Activated CD4-positive, alpha-beta T cell treated with anti-CD3 and anti-CD28 coated beads, Interleukin-2, amount 50 U/mL, for 4 hours (primary cell): ENCODE data around the gene CABLES1.

Experiments
- DNase-seq, 2 experiments: peaks; one replicate each; pipeline ENCODE4 v3.0.0-alpha.2; 2020

The CABLES1 gene

GRCh38 chr18:23171581-23172156 is 36.4 kb downstream of the CABLES1 start:
- no peak for DNase-seq

DNA sequence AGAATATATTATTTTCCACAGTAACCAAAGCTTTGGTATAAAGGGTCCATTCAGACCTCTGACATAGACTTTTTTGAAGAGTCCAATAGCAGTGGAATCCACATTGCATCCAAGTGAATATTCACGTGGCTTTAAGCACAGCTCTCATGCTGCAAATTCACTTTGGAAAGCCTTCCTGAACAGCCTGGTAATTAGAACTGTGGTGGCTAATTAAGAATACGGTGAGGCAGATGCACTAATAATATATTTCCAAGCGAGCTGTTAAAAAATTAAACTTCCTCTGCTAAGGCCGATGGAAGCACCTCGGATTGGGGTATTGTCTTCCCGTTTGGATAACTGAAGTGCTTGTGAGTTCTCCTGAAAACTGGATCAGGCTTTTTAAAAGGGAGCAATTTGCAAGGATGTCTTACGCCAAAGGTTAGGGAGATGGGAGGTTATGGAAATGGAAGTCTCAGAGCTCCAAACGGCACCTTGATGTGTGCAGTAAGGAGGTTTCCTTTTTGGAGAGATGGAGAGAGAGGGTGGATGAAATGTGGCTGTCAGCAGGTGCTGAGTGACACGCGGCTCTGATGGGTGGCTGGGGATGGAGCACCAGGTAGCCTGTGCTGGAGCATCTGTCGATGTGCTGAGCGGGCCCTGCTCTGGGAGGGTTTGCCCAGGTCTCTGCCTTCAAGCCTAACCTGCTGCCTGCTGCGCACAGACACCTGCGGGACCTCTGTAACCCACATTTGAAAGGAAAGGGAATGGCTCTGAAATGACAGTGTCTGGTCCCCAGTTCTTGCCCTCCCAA is 37.5 kb downstream of the CABLES1 start:
- no peak for DNase-seq

DNA sequence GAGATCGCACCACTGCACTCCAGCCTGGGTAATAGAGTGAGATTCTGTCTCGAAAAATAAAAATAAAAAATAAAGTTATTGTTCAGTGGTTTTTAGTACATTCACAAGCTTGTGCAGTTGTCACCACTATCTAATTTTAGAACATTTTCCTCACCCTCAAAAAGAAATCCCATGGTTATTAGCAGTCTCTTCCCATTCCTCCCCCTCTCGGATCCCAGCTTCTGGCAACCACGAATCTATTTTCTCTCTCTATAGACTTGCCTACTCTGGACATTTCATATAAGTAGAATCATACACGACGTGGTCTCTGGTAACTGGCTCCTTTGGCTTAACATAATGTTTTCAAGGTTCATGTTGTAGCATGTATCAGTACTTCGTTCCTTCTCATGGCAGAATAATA is 38.6 kb downstream of the CABLES1 start:
- no peak for DNase-seq

DNA sequence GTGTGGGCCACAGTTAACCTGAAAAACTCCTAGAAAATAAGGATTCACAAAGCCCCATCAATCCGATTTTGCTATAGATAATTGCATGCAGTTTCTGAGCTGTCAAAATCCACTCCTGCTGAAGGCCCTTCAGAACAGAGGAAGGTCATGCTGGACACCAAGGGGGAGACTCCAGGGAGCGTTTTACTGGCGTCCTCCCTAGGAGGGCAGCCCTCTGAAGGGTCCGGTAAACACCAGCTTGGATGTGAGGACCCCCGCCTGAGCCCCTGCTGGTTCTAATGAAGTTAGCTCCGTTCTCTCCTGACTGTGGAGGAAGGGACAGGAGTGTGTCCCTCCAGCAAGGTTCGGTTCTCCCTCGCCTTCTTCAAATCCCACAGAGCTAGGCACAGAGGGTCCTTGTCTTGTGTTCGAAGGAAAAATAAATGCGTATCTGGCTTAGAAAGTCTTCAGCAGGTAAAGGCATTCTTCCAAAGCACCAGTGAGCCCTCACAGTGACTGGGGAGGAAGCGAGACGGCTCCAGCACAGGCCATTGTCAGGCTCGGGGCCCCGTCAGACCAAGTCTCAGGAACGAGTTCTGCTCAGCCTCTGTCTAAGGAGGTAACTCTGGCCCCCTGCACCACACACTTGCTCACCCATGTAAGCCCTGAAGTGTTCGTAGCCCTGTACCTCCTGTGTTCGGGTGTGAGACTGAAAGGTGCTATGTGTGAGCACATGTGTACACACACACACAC is 41.6 kb downstream of the CABLES1 start:
- DNase-seq: no peak

DNA sequence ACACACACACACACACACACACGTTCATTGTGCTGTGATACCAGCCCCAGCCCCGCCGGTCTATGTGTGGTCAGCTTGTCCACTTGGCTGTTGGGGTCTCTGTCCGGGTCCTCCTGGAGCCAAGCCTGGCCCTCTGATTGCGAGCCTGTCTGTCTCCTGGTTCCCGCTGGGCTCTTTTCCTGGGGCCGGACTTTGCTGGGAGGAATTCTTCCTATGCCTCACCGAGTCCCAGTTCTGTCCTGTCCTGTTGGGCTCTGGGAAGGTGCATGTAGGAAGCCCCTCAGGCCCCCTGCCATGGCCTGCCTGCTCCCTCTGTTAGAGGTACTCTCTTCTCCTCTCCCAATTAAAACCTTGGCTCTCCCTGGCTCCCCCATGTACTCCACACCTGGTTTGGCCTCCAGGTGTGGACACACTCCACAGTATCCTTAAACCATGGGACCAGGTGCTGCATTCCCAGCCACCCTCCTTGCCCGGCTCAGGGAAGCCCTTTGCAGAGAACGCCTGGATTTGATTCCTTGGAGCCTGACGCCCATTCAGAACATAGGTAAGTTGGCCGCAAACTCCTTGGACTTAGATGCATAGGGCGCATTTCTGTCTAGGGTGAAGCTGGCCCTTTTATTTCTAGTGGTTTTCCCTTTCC is 42.3 kb downstream of the CABLES1 start:
- DNase-seq: no peak

DNA sequence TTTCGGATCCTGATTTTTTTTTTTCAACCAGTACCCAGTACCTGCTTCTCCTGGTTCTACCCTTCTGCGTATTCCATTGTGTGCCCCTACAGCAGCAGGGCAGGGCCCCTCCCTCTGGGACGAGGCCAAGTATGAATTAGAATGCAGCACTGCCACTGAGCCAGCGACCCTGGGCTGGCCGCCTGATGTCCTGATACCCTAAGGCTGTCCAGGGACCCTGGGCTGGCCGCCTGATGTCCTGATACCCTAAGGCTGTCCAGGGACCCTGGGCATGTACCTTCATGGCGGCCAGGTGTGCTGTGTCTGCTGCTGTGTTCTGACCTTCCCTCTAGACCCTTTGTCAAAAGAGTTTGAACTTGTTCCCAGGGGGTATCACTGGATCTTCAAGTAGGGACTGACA is 42.9 kb downstream of the CABLES1 start:
- DNase-seq: no peak

GRCh38 chr18:23178661-23179081 is 43.4 kb downstream of the CABLES1 start:
- no peak for DNase-seq

- no peak for DNase-seq
Observed at GRCh38 chr18:23179416-23179815, 44.1 kb downstream of the CABLES1 start.

DNA sequence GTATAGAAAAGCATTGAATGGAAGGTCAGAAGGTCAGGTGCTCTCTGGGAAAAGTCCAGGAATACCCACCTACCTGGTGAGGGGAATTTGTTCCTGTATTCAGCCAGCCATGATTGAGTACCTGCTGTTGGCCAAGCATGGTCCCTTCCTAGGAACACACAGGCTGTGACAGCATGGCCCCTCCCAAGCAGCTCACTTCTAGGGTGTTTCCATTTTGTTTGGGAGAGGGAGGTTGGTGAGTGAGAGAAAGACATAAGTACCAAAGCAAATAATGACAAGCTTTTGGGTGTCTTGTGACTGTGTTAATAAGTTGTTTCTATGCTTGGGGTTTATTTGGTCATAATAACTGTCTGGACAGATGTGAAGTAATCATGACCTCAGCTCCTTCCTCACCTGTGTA is 46.3 kb downstream of the CABLES1 start:
- no peak for DNase-seq

DNA sequence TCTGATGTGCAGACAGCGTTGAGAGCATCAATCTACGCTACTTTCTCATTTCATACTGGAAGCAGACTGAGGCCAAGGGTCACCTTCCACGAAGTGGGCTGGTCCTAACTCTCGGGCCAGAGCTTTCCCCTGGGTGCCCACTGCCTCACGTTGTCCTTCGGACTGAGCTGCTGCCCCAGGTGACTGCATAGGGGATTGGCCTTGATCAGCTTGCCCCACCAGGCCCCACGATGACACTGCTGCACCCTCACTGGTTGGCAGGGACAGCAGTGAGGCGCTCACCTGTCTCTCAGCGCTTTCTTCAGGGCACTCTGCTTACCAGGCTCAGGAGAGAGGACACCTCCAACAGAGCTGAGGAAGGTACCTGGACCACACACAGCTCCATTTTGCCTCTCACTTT is 47.3 kb downstream of the CABLES1 start:
- no peak for DNase-seq

GRCh38 chr18:23183411-23184150 is 48.3 kb downstream of the CABLES1 start:
- no peak for DNase-seq

DNA sequence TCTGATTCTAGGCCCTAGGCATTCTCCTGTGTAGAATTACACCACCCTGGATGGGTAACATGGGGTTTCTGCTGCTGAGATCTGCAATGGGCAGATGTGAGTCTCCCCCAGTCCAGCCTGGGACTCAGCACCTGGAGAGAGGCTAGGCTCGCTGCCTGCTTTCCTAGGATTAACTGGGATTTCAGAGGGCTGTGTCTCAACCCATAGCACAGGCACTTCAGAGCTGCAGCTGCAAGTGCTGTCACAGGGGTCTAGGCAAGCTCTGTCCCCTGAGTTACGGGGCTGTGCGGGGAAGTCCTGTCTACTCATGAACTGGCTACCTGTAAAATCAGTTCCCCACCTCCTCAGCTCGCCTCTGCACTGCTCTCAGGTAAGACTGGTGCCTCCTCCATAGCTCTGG is 51.5 kb downstream of the CABLES1 start:
- no peak for DNase-seq

- DNase-seq: no peak
Observed at GRCh38 chr18:23188068-23188760, 52.9 kb downstream of the CABLES1 start.

GRCh38 chr18:23189099-23189498 is 53.8 kb downstream of the CABLES1 start:
- DNase-seq: no peak

DNA sequence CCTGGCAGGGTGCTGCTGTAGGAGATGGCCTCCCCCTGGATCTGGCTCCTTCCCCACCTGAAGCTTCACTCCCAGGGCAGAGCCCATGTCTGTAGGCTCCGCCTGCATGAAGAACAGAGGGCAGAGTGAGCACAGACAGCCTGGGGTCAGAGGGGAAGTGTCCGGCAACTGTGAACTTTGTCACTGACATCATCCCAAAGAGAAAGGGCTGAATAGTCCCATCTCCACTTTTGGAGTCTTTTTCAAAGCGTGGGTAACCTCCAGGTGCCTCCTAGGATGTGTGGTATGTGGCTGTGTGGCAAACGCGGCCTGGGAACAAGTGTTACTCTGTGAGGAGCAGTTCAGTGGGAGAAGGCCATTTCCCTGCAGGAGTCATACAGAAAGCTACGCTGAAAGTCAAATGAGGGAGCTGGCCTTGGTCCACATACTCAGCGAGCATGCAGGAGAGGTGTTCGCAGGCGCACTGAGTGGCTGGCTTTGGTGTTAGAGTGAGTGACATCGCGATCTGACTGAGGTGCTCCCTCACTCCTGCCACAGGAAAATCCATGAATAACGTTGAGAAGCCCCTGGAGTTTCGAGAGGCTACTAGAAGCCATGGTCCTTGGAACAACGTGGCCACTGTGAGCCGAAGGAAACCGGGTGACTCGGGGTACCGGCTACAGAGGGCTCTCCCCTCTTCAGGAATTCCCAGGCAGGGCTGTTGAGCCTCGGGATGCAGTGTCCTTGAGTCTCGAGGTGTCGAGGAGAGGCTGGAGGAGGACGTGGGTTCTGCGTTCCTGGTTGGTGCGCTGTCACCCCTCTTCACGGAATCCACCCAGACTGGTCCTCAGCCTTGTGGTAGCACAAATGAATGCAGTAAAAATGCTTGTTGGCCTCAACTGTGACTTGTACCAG is 54.7 kb downstream of the CABLES1 start:
- DNase-seq: no peak

- DNase-seq: no peak
Observed at GRCh38 chr18:23191232-23191631, 55.9 kb downstream of the CABLES1 start.

DNA sequence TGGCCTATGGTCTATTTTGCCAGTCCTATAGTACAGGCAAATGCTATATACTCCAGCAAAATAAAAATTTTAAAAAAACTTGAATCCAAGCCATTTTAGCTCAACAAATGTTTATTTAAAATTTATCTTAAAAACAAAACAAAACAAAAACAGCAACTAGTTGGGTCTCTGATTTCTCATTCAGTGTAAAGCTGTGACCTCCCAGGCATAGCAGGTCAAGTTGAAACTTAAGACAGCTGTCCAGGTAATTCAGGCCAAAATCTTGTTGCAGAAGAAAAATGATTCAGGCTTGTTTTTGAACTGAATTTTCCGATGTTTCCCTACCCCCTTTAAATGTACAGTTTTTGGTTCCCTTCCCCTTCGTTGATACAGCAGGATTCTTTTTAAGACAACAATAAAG is 58.5 kb downstream of the CABLES1 start:
- DNase-seq: no peak

DNA sequence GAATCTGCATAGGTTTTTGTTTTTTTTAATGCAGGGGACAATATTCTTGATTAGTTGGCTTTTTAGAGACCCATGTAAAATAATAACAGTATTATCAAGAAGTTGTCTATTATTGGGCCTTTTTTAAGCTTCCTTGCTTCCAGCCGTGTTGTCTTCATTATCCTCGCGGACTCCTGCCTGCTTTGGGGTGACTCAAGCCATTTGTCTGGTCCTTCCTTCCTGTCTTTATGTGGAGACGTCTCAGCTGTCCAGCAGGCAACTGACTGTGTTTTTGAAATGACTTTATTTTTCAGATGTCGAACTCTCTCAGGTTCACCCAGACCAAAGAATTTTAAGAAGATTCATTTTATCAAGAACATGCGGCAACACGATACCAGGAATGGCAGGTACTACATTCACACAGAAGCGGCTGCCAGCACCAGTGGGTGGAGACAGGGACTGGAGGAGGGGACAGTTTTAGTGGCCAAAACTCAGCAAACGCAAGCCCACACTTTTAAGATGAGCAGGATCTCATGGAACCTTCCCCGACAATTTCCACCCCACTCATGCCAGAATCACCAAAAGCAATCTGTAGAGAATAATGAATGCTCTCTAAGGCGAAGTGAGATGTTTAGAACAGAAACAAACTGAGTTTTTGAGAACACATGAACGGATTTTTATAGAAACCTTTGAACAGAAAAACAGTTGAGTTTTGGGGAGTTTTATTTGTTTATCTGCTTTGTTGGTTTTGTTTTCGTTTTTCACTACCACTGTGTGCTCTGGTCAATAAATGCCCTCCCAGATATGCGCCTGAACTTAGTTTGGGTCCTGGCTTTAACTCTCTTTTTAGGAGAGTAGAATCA is 59.1 kb downstream of the CABLES1 start:
- no peak for DNase-seq

DNA sequence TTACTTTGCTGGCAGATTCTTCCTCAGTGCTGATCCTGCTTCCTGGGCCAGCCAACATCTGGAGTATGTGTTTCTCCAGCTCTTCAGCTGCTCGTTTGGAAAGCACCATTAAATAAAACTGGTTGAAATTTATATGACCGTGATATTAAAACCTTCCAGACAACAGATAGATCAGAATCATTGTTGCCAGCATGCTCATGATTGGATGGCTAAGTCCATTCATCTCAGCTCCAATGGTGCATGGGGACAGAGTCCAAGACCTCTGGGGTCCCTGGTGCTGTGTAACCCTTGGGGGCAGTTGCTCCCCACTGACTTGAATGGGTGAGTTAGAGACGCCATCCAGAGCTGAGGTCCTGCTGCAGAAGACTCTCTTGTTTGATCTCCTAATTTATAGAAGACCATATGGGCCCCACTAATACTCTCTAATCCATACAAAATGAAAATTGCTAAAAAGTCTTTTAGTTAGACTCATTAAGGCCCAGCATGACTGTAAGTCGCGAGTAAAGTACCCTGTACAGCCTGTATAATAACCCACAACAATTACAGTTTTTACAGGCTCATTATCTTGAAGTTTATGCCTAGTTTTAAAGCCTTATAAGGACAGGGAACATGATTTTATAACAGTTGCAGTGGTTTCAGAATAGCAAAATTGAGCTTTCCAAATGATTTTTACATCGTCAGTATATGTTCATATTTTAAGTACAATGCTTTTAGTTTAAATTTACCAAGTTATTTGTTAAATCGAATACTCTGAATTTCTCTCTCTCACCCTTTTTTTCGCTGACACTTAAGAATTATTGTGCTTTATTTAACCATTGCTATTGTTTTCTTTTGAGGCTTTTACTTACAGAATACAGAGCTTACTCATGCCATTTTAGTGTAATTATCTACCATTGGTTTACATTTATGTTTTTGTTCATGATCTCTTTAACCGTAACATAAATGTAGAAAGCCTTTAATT is 60.0 kb downstream of the CABLES1 start:
- DNase-seq: no peak
